Omental fat pad (tissue), 4 donors: ENCODE data around the gene EHHADH. TPM values are rescaled to one million over a fixed set of nuclear protein-coding genes. Genes with fewer than 3 reads are reported as not detected.

Source experiments
- ATAC-seq: fragments of 150-250 bp; one replicate; pipeline ENCODE4 v1.9.1; 2016; ENCODE audit warnings: mild to moderate bottlenecking, moderate library complexity; ENCODE audit not compliant: low FRiP score
- DNase-seq: peaks from one replicate; pipeline ENCODE4 v3.0.0-alpha.2; 2019; ENCODE audit warnings: low spot score
- CTCF ChIP-seq, 3 donors: fragments of 450-650 bp; IDR thresholded peaks; one replicate each; pipeline ENCODE4 v1.5.1; 2016 to 2017; ENCODE audit warnings: antibody characterized with exemption in 3 of 3, mild to moderate bottlenecking in 3 of 3, moderate library complexity in 2 of 3
- total RNA-seq, 4 donors: library from RNA; depleted of rRNA; stranded (reverse); fragments of >200 nt; gene quantifications; one replicate each; pipeline ENCODE4 v1.1.0, GENCODE V29; 2016

The EHHADH gene
- total RNA-seq, 4 donors from 2014 or later: 6.3 to 11.0 (median 9.1) TPM

- ATAC-seq: no peak
- no peak for TF ChIP-seq CTCF (IDR thresholded peaks at IDR 0.05)
- no peak for DNase-seq
Measured at GRCh38 chr3:185172086-185173049, 81.5 kb downstream of the EHHADH start.

GRCh38 chr3:185164428-185165217 is 89.2 kb downstream of the EHHADH start:
- no peak for ATAC-seq
- TF ChIP-seq CTCF (IDR thresholded peaks at IDR 0.05): no peak
- no peak for DNase-seq

GRCh38 chr3:185162634-185163033 is 91.2 kb downstream of the EHHADH start:
- DNase-seq: no peak
- ATAC-seq: no peak

GRCh38 chr3:185161761-185162160 is 92.1 kb downstream of the EHHADH start:
- ATAC-seq (no peak), DNase-seq (no peak)

More at GRCh38 chr3:185162634-185163033, 91.2 kb downstream of the EHHADH start:
- no peak for TF ChIP-seq CTCF (IDR thresholded peaks at IDR 0.05)

GRCh38 chr3:185157347-185157746 is 96.5 kb downstream of the EHHADH start:
- TF ChIP-seq CTCF (IDR thresholded peaks at IDR 0.05): no peak
- DNase-seq (no peak), ATAC-seq (no peak)

More at GRCh38 chr3:185161761-185162160, 92.1 kb downstream of the EHHADH start:
- TF ChIP-seq CTCF (IDR thresholded peaks at IDR 0.05): no peak

GRCh38 chr3:185155678-185156077 is 98.2 kb downstream of the EHHADH start:
- no peak for TF ChIP-seq CTCF (IDR thresholded peaks at IDR 0.05)
- ATAC-seq (no peak), DNase-seq (no peak)
